Osteoblast (primary cell): ENCODE measurements around the gene FBXO17. TPM values are rescaled to one million over a fixed set of nuclear protein-coding genes. Genes with fewer than 3 reads are reported as not detected.

ENCODE experiments used
- DNase-seq: peaks from one replicate; pipeline ENCODE4 v3.0.0; 2011; ENCODE audit warnings: low spot score, mixed read lengths; ENCODE audit not compliant: insufficient read length; ENCODE audit errors: missing footprints
- H2AFZ ChIP-seq: 2 replicates; pipeline ENCODE4 v1.6.0; 2011; ENCODE audit warnings: mild to moderate bottlenecking, low read length
- H3K27ac ChIP-seq: 2 replicates; pipeline ENCODE4 v1.5.1; 2011; ENCODE audit warnings: mild to moderate bottlenecking, low read depth, low read length, moderate library complexity
- H3K27me3 ChIP-seq: 2 replicates; pipeline ENCODE4 v1.6.0; 2012; ENCODE audit warnings: mild to moderate bottlenecking, control low read depth, inconsistent platforms, low read length, moderate library complexity; ENCODE audit not compliant: insufficient read depth
- H3K36me3 ChIP-seq: 2 replicates; pipeline ENCODE4 v1.5.1; 2011; ENCODE audit warnings: mild to moderate bottlenecking, low read length, control low read depth, moderate library complexity; ENCODE audit not compliant: insufficient read depth
- H3K4me1 ChIP-seq: 2 replicates; pipeline ENCODE4 v1.5.1; 2011; ENCODE audit warnings: mild to moderate bottlenecking, low read length, control low read depth, moderate library complexity; ENCODE audit not compliant: insufficient read depth
- H3K4me2 ChIP-seq: 2 replicates; pipeline ENCODE4 v1.6.0; 2011; ENCODE audit warnings: mild to moderate bottlenecking, low read length; ENCODE audit not compliant: insufficient read depth
- H3K4me3 ChIP-seq: fragments of 200-600 bp; sonication (generic); 3 replicates; pipeline ENCODE4 v1.5.1; 2012; ENCODE audit warnings: mild to moderate bottlenecking, low read length, inconsistent platforms; ENCODE audit not compliant: insufficient read depth
- H3K79me2 ChIP-seq: 2 replicates; pipeline ENCODE4 v1.6.0; 2012; ENCODE audit warnings: mild to moderate bottlenecking, low read length, control low read depth, inconsistent platforms; ENCODE audit not compliant: insufficient read depth
- H3K9me3 ChIP-seq: 2 replicates; pipeline ENCODE4 v1.5.1; 2011; ENCODE audit warnings: low read depth, low read length, control low read depth
- H4K20me1 ChIP-seq: 2 replicates; pipeline ENCODE4 v1.6.0; 2012; ENCODE audit warnings: mild to moderate bottlenecking, low read length, control low read depth; ENCODE audit not compliant: insufficient read depth
- CTCF ChIP-seq: IDR thresholded peaks from 2 replicates; pipeline ENCODE4 v1.5.1; 2011; ENCODE audit warnings: mild to moderate bottlenecking, low read depth, low read length, moderate library complexity; ENCODE audit errors: extremely low read depth
- total RNA-seq: library from RNA; depleted of rRNA; stranded (reverse); fragments of >200 nt; gene quantifications from 2 replicates; pipeline ENCODE4 v1.2.3, GENCODE V29; 2012

The FBXO17 gene
- total RNA-seq, 1 donor = 40.9 TPM

- no peak overlapping the region for H2AFZ ChIP-seq
- peak; percentile 62 for DNase-seq
- H3K4me3 ChIP-seq = no peak overlapping the region
- peaks cover 36% of the 10 kb centered on the region for H3K79me2 ChIP-seq
- peaks cover 6% of the 10 kb centered on the region for H4K20me1 ChIP-seq
- H3K4me2 ChIP-seq = no peak overlapping the region
- no peak for TF ChIP-seq CTCF
- H3K27me3 ChIP-seq = no peaks in the 10 kb centered on the region
- no peaks in the 10 kb centered on the region for H3K36me3 ChIP-seq
- H3K4me1 ChIP-seq = peaks cover 7% of the 10 kb centered on the region
- no peak overlapping the region for H3K27ac ChIP-seq
- H3K9me3 ChIP-seq = no peaks in the 10 kb centered on the region
These were observed 80.6 kb downstream of the FBXO17 start for GRCh38 chr19:38894968-38895367.

- Histone ChIP-seq H3K79me2 (peaks cover 26% of the 10 kb centered on the region), H3K27me3 (no peaks in the 10 kb centered on the region), H3K36me3 (peaks cover 7% of the 10 kb centered on the region), H3K4me3 (no peak overlapping the region), H4K20me1 (peaks cover 6% of the 10 kb centered on the region), H3K4me1 (peaks cover under 1% of the 10 kb centered on the region), H2AFZ (no peak overlapping the region), H3K27ac (no peak overlapping the region), H3K4me2 (no peak overlapping the region), H3K9me3 (no peaks in the 10 kb centered on the region)
- no peak for TF ChIP-seq CTCF
- DNase-seq = peak; percentile 66
These were observed 82.2 kb downstream of the FBXO17 start for GRCh38 chr19:38893341-38893771.

- H3K4me1 ChIP-seq = no peaks in the 10 kb centered on the region
- H4K20me1 ChIP-seq = peaks cover under 1% of the 10 kb centered on the region
- no peak overlapping the region for H3K4me2 ChIP-seq
- DNase-seq = peak; percentile 70
- H3K27ac ChIP-seq = no peak overlapping the region
- H3K4me3 ChIP-seq = no peak overlapping the region
- no peak for TF ChIP-seq CTCF
- H3K27me3 ChIP-seq = no peaks in the 10 kb centered on the region
- H3K9me3 ChIP-seq = no peaks in the 10 kb centered on the region
- no peak overlapping the region for H2AFZ ChIP-seq
- peaks cover 7% of the 10 kb centered on the region for H3K36me3 ChIP-seq
- peaks cover 21% of the 10 kb centered on the region for H3K79me2 ChIP-seq
These were observed 82.7 kb downstream of the FBXO17 start for GRCh38 chr19:38892841-38893240.

GRCh38 chr19:38891771-38892170 is 83.8 kb downstream of the FBXO17 start:
- no peak for DNase-seq
- H3K4me2 ChIP-seq = no peak overlapping the region
- H3K9me3 ChIP-seq = no peaks in the 10 kb centered on the region
- peaks cover 13% of the 10 kb centered on the region for H3K79me2 ChIP-seq
- H3K27ac ChIP-seq = no peak overlapping the region
- no peaks in the 10 kb centered on the region for H3K4me1 ChIP-seq
- no peak overlapping the region for H3K4me3 ChIP-seq
- no peaks in the 10 kb centered on the region for H4K20me1 ChIP-seq
- no peak overlapping the region for H2AFZ ChIP-seq
- H3K36me3 ChIP-seq = peaks cover 7% of the 10 kb centered on the region
- no peaks in the 10 kb centered on the region for H3K27me3 ChIP-seq
- TF ChIP-seq CTCF = no peak

Other genes starting within 250 kb of the FBXO17 start
- not detected in 2 replicates for gene CAPN12, start 231.3 kb downstream of the FBXO17 start, total RNA-seq
- not detected in 2 replicates for gene LGALS7, start 202.2 kb downstream of the FBXO17 start, total RNA-seq
- not detected in 2 replicates for gene LGALS7B, start 186.5 kb downstream of the FBXO17 start, total RNA-seq
- not detected in 2 replicates for gene LGALS4, start 162.8 kb downstream of the FBXO17 start, total RNA-seq
- gene ECH1, start 143.9 kb downstream of the FBXO17 start, total RNA-seq = 35.1 and 36.9 TPM in 2 replicates
- 188 and 201 TPM in 2 replicates for gene HNRNPL, start 125.8 kb downstream of the FBXO17 start, total RNA-seq
- 2.5 and 3.2 TPM in 2 replicates for gene RINL, start 97.5 kb downstream of the FBXO17 start, total RNA-seq
- 76.9 and 77.4 TPM in 2 replicates for gene SIRT2, start 76.1 kb downstream of the FBXO17 start, total RNA-seq
- 9.1 and 12.7 TPM in 2 replicates for gene NFKBIB, start 75.8 kb downstream of the FBXO17 start, total RNA-seq
- gene CCER2, start 63.6 kb downstream of the FBXO17 start, total RNA-seq = not detected in 2 replicates
- 20.3 and 21.7 TPM in 2 replicates for gene SARS2, start 45.0 kb downstream of the FBXO17 start, total RNA-seq
- 21.5 and 25.7 TPM in 2 replicates for gene MRPS12, start 44.8 kb downstream of the FBXO17 start, total RNA-seq
- gene FBXO27, start 56.8 kb upstream of the FBXO17 start, total RNA-seq = 4.7 and 5.0 TPM in 2 replicates
- 0.29 TPM in 1 of 2 replicates, not detected in the other for gene ACP7, start 108.6 kb upstream of the FBXO17 start, total RNA-seq
- gene PAK4, start 150.0 kb upstream of the FBXO17 start, total RNA-seq = 6.8 and 9.4 TPM in 2 replicates
- not detected in 2 replicates for gene NCCRP1, start 221.2 kb upstream of the FBXO17 start, total RNA-seq
- gene SYCN, start 228.5 kb upstream of the FBXO17 start, total RNA-seq = not detected in 2 replicates